K562 (cell line): Measurements from ENCODE around the gene OSBP2. TPM values are rescaled to one million over a fixed set of nuclear protein-coding genes. Genes with fewer than 3 reads are reported as not detected.

Source experiments
- ATAC-seq: fragments of 200-7000 bp; cut with Tn5 transposase; 3 replicates; pipeline ENCODE4 v1.9.1; 2020; ENCODE audit warnings: moderate library complexity
- BruUV-seq: library from RNA; stranded (reverse); fragments of 400-500 nt; replicated peaks from 2 replicates; lab custom pipeline; 2021; lab: Mats Ljungman, UMichigan
- CTCF ChIA-PET: fragments of 300-600 bp; formaldehyde crosslinking; extraction: SDS; loops from one replicate; lab custom pipeline; 2021; ENCODE audit warnings: low intra/inter-chr PET ratio; lab: Yijun Ruan, JAX
- POLR2A ChIA-PET: fragments of 300-600, 350-650 bp; sonication (Branson Sonifier 250); formaldehyde crosslinking; extraction: SDS; loops from one replicate; lab custom pipeline; 2021; ENCODE audit warnings: antibody characterized with exemption, inconsistent platforms; lab: Yijun Ruan, JAX
- DNase-seq, 4 experiments: peaks; one replicate each; pipeline versions ENCODE4 v3.0.0 to v3.0.0-alpha.2; 2011 to 2018; ENCODE audit warnings: low spot score in 3 of 4, mixed read lengths in 3 of 4; ENCODE audit errors: extremely low read depth in 1 of 4
- FAIRE-seq: peaks from 2 replicates; lab custom pipeline; 2011; peaks lifted over from hg19 to GRCh38; lab: Jason Lieb, UNC
- H2AFZ ChIP-seq: 2 replicates; pipeline ENCODE4 v1.6.0; 2011; ENCODE audit warnings: low read depth, low read length, control low read depth, inconsistent platforms
- H3K27ac ChIP-seq: fragments of 200-600 bp; 3 replicates; pipeline ENCODE4 v1.8.0; 2011; ENCODE audit warnings: low read depth, mild to moderate bottlenecking, control low read depth, inconsistent platforms, low read length, moderate library complexity, mixed read lengths; ENCODE audit errors: extremely low read depth
- H3K27me3 ChIP-seq, 2 experiments: fragments of 300-600 bp in 1 of 2; 2 replicates in 1 of 2; 3 replicates in 1 of 2; pipeline versions ENCODE4 v1.6.0 to v1.8.0; 2011; ENCODE audit warnings: inconsistent platforms in 2 of 2, low read length in 2 of 2, mild to moderate bottlenecking in 1 of 2, mixed read lengths in 1 of 2, moderate library complexity in 1 of 2; ENCODE audit not compliant: control insufficient read depth in 2 of 2, insufficient read depth in 2 of 2
- H3K36me3 ChIP-seq: fragments of 300-600 bp; 3 replicates; pipeline ENCODE4 v1.8.0; 2011; ENCODE audit warnings: mild to moderate bottlenecking, low read length, inconsistent platforms; ENCODE audit not compliant: control insufficient read depth, insufficient read depth
- H3K4me1 ChIP-seq, 2 experiments: fragments of 200-600 bp in 1 of 2; replicated peaks in 1 of 2; 2 replicates in 1 of 2; 3 replicates in 1 of 2; pipeline versions ENCODE4 v1.5.1 to v1.8.0; 2011; ENCODE audit warnings: inconsistent platforms in 2 of 2, low read length in 2 of 2, mild to moderate bottlenecking in 1 of 2, mixed read lengths in 1 of 2, moderate library complexity in 1 of 2; ENCODE audit not compliant: control insufficient read depth in 2 of 2, insufficient read depth in 2 of 2
- H3K4me2 ChIP-seq: 2 replicates; pipeline ENCODE4 v1.6.1; 2011; ENCODE audit warnings: low read length, control low read depth, inconsistent platforms, mixed read lengths; ENCODE audit not compliant: insufficient read depth
- H3K4me3 ChIP-seq: fragments of 200-600 bp; sonication (generic), shearing (Covaris generic); 2 replicates; pipeline ENCODE4 v1.5.1; 2016; ENCODE audit warnings: control low read depth, inconsistent platforms
- H3K79me2 ChIP-seq: fragments of 200-600 bp; 3 replicates; pipeline ENCODE4 v1.8.0; 2011; ENCODE audit warnings: low read length, inconsistent platforms; ENCODE audit not compliant: control insufficient read depth, insufficient read depth
- H3K9ac ChIP-seq, 2 experiments: 2 replicates each; pipeline versions ENCODE4 v1.6.0 to v1.6.1; 2011; ENCODE audit warnings: low read depth in 2 of 2, low read length in 2 of 2, control low read depth in 1 of 2, inconsistent platforms in 1 of 2, mild to moderate bottlenecking in 1 of 2, mixed read lengths in 1 of 2; ENCODE audit not compliant: insufficient read depth in 1 of 2
- H3K9me1 ChIP-seq: one replicate; pipeline ENCODE4 v1.6.0; 2011; ENCODE audit warnings: inconsistent platforms, mild to moderate bottlenecking, low read length, moderate library complexity; ENCODE audit not compliant: control insufficient read depth, insufficient read depth
- H3K9me3 ChIP-seq: replicated peaks from 2 replicates; pipeline ENCODE4 v1.5.1; 2011; ENCODE audit warnings: low read depth, low read length, inconsistent platforms; ENCODE audit not compliant: control insufficient read depth, insufficient read depth
- H4K20me1 ChIP-seq: replicated peaks from 2 replicates; pipeline ENCODE4 v1.6.1; 2011; ENCODE audit warnings: low read length, inconsistent platforms, mixed read lengths; ENCODE audit not compliant: control insufficient read depth, insufficient read depth
- GATAD2B ChIP-seq: fragments of 450-650 bp; IDR thresholded peaks from 2 replicates; pipeline ENCODE4 v1.6.1; 2017; ENCODE audit warnings: mild to moderate bottlenecking, borderline replicate concordance
- GTF3C2 ChIP-seq: IDR thresholded peaks from 3 replicates; pipeline ENCODE4 v1.6.1; 2011; ENCODE audit warnings: borderline replicate concordance, mild to moderate bottlenecking, moderate library complexity; ENCODE audit not compliant: insufficient read length; ENCODE audit errors: extremely low read depth
- HNRNPH1 ChIP-seq: fragments of 200-400 bp; formaldehyde crosslinking; optimal IDR thresholded peaks from 2 replicates; pipeline ENCODE3; 2017; ENCODE audit warnings: low read depth, mild to moderate bottlenecking, low read length, moderate library complexity
- PKNOX1 ChIP-seq: fragments of 450-650 bp; IDR thresholded peaks from 2 replicates; pipeline ENCODE4 v1.6.1; 2016
- SNRNP70 ChIP-seq: fragments of 200-400 bp; formaldehyde crosslinking; optimal IDR thresholded peaks from 2 replicates; pipeline ENCODE3; 2017; ENCODE audit warnings: low read depth, low read length
- ZC3H8 ChIP-seq: fragments of 450-650 bp; IDR thresholded peaks from 2 replicates; pipeline ENCODE4 v1.6.1; 2017
- ZMIZ1 ChIP-seq, 2 experiments: fragments of 150-350 bp in 1 of 2; IDR thresholded peaks; 2 replicates each; pipeline ENCODE4 v1.6.1; 2012 to 2016; ENCODE audit warnings: low read depth in 2 of 2, low read length in 2 of 2, mild to moderate bottlenecking in 1 of 2, moderate library complexity in 1 of 2
- ZNF121 ChIP-seq: sonication (generic); formaldehyde crosslinking; conservative IDR thresholded peaks from 2 replicates; pipeline ENCODE4 v1.8.0; 2022; ENCODE audit warnings: missing genetic modification reagents
- ZNF316 ChIP-seq: fragments of 450-650 bp; IDR thresholded peaks from 2 replicates; pipeline ENCODE4 v1.6.1; 2016
- WGBS: fragments of 100-300 bp; shearing (Covaris generic); methylation state at CpG from one replicate; pipeline ENCODE4 v1.1.6; 2016; ENCODE audit warnings: low coverage, mixed read lengths; ENCODE audit not compliant: insufficient coverage; ENCODE audit errors: missing lambda C conversion rate; 5-methylcytosine and 5-hydroxymethylcytosine counted together
- in situ Hi-C: fragments of 300-500 bp; cut with MboI; formaldehyde crosslinking; loops from 4 replicates; pipeline ENCODE4 v1.15.0; 2018; ENCODE audit warnings: inconsistent platforms, mixed read lengths
- intact Hi-C: fragments of 100-400 bp; cut with micrococcal nuclease; formaldehyde crosslinking; loops from 2 replicates; pipeline ENCODE4 v1.14.2; 2022
- polyA plus RNA-seq, 8 experiments: library from polyadenylated mRNA; depleted of rRNA in 4 of 8; stranded (reverse) in 5 of 8; unstranded in 3 of 8; fragments of >200 nt; fragmentation: Nextera tagmentation in 2 of 8; fragmentation: Illumina TruSeq in 1 of 8; extraction: Ambion mirVana in 2 of 8; extraction: Trizol in 1 of 8; gene quantifications; 2 replicates each; pipeline versions ENCODE4 v1.2.1 to v1.2.3, GENCODE V29; 2011 to 2014; ENCODE audit warnings: inconsistent platforms in 1 of 8, missing spikeins in 1 of 8
- total RNA-seq, 7 experiments: library from RNA; depleted of rRNA in 6 of 7; stranded (reverse); fragments of >200 nt in 6 of 7; fragmentation: Illumina TruSeq in 2 of 7; extraction: Trizol in 2 of 7; gene quantifications; 2 replicates each; pipeline versions ENCODE4 v1.2.1 to v1.2.3, GENCODE V29; 2011 to 2021; ENCODE audit warnings: low replicate concordance in 1 of 7

Gene OSBP2
- total and polyA plus RNA-seq, 9 of the 15 experiments (the other 6 are each of a cell fraction or from before 2014, with no cell fraction given): 0.52 to 29.5 (median 21.6) TPM

- in situ Hi-C loops (no loop called here), intact Hi-C loops (loop anchor here (10.0 kb wide), 1 partner anchor 87 kb away; no protein-coding TSS in a partner anchor)
- H3K4me2 ChIP-seq: peak within 1 kb of the TSS; percentile 87
- H3K9ac ChIP-seq: peak within 1 kb of the TSS; percentile 71 to 96
- ChIA-PET CTCF (no interaction called here), POLR2A (interaction anchor here (0.6 to 1.2 kb wide), 7 partner anchors 12 to 547 kb away, joined by 3 to 4 read pairs (median 3); partner anchors contain the start of gene SLC35E4)
- peak within 1 kb of the TSS; percentile 70 for H3K27ac ChIP-seq
- no peaks in the 10 kb centered on the region for H3K36me3 ChIP-seq
- ATAC-seq (peak; percentile 98), DNase-seq (peak; percentile 92 to 96 (median 96)), FAIRE-seq (peak; percentile 84)
- H3K79me2 ChIP-seq: no peaks in the 10 kb centered on the region
- peaks cover 7 to 16% of the 10 kb centered on the region in 2 experiments; a peak in 3 of 5 replicates for H3K4me1 ChIP-seq
- no peaks in the 10 kb centered on the region for H3K27me3 ChIP-seq
- 3% methylated on average over 24 of the region's 77 CpGs for WGBS
- H3K9me3 ChIP-seq: no peaks in the 10 kb centered on the region
- peak within 1 kb of the TSS; percentile 95 for H2AFZ ChIP-seq
- BruUV-seq: TSS peak; percentile 97
- H3K9me1 ChIP-seq: no peaks in the 10 kb centered on the region
- H4K20me1 ChIP-seq: no peaks in the 10 kb centered on the region
- H3K4me3 ChIP-seq: peak within 1 kb of the TSS; percentile 48
- TF ChIP-seq ZNF316 (no peak), SNRNP70 (no peak), GTF3C2 (no peak), GATAD2B (no peak), ZMIZ1 (IDR thresholded peaks at IDR 0.05; ENCODE audit: low read depth in 2 of 2, low read length in 2 of 2) (no peak), PKNOX1 (no peak), ZC3H8 (no peak), HNRNPH1 (no peak), ZNF121 (CRISPR knock-in tag) (no peak)
Observed at GRCh38 chr22:30667494-30668385, 26.9 kb upstream of the OSBP2 start, which contains the start of gene DUSP18. TSS of gene DUSP18 (minus strand) at chr22:30667875. CDS start at chr22:30664003, 3,872 bp downstream.
